GM08714 (cell line): ENCODE measurements around the gene MAPKAPK2.
"Not testable (repeated sequence)": the region's sequence is repeated elsewhere in the genome, so short reads cannot be mapped to it uniquely, and the experiment has no call there.

Experiments
- H3K4me3 ChIP-seq: fragments of 200-500 bp; sonication (Bioruptor generic); 2 replicates; pipeline ENCODE4 v1.5.1; 2014; ENCODE audit warnings: mild to moderate bottlenecking, low read length, inconsistent platforms
- ZNF274 ChIP-seq: IDR thresholded peaks from 2 replicates; pipeline ENCODE4 v1.6.1; 2012; ENCODE audit warnings: mild to moderate bottlenecking, low read depth, low read length

Gene MAPKAPK2

DNA sequence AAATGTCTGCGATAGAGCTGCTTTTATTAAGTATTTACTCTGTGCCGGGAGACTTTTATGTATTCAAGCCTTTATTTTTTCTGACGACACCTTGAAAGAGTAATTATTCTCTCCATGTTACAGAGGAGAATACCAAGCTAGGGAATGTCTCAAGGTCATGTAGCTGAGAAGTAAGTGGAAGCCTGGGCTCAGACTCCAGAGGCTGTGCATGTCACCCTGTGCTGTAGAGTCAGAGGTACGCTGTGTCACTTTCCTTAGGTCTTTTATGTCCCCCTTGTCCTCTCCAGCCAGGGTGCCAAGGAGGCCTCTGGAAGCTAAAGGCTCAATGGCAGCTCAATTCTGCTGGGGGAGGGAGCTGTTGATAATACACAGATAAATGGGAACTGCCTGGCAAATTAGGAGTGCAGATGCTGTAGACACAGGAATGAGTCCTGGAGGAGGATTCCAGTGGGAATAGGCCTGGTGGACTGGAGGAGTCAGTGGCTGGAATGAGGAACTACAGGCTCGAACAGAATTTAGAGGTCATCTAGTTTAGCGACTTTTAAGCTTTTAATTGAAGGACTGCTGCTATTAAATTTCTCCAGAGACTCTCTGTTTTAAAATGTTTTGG, 76.6 kb downstream of the MAPKAPK2 start:
- H3K4me3 ChIP-seq = no peak overlapping the region
- TF ChIP-seq ZNF274 = no peak

DNA sequence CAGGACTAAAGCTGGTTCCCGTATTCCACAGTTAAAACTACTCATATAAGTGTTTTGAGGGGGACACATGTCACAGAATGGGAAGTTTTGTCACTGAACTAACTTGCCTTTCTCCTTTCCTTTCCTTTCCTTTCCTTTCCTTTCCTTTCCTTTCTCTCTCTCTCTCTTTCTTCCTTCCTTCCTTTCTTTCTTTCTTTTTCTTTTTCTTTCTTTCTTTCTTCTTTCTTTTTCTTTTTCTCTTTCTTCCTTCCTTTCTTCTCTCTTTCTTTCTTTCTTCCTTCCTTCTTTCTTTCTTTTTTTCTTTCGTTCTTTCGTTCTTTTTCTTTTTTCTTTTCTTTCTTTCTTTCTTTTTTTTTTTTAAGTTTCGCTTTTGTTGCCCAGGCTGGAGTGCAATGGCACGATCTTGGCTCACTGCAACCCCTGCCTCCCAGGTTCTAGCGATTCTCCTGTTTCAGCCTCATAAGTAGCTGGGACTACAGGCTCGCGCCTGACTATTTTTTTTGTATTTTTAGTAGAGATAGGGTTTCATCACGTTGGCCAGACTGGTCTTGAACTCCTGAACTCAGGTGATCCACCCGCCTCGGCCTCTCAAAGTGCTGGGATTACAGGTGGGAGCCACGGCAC, 78.1 kb downstream of the MAPKAPK2 start:
- not testable (repeated sequence) for H3K4me3 ChIP-seq

DNA sequence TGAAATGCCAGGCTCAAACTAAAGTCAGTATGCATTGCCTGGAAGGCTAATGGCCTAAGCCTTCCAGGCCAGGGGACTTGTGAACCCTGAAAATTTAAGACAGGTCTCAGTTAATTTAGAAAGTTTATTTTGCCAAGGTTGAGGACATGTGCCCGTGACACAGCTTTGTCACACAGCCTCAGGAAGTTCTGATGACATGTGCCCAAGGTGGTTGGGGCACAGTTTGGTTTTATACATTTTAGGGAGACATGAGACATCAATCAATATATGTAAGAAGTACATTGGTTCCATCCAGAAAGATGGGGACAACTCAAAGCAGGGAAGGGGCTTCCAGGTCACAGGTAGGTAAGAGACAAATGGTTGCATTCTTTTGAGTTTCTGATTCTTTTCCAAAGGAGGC, 81.1 kb downstream of the MAPKAPK2 start:
- not testable (repeated sequence) for H3K4me3 ChIP-seq

DNA sequence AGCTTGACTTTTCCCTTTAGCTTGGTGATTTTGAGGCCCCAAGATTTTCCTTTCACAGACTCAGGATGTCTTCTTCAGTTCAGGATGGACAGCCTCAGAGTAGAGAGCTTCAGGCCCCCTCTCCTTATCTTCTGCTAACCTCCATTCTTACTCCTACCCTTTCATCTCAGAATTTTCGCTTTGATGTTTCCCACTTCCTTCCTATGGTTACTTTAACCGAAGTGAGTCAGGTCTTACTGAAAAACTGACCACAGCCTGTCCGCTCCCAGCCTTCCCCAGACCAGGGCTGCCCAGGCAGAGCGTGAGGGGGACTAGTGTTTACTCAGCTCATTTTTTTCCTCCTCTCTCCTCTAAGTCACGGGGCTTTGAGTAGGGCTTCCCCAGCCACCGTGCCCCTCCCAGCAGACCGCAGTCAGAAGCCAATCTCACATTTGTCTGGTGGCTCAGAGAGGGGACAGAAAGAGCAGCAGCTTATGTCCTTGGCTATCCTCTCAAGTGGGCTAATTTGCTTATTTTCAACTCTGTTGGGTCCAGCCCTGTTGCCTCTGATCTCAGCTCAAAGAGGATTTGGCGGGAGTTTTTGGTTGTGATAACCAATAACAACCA, 81.6 kb downstream of the MAPKAPK2 start:
- TF ChIP-seq ZNF274 = no peak
- H3K4me3 ChIP-seq = no peak overlapping the region; the same call in 1 of the 2 replicates

DNA sequence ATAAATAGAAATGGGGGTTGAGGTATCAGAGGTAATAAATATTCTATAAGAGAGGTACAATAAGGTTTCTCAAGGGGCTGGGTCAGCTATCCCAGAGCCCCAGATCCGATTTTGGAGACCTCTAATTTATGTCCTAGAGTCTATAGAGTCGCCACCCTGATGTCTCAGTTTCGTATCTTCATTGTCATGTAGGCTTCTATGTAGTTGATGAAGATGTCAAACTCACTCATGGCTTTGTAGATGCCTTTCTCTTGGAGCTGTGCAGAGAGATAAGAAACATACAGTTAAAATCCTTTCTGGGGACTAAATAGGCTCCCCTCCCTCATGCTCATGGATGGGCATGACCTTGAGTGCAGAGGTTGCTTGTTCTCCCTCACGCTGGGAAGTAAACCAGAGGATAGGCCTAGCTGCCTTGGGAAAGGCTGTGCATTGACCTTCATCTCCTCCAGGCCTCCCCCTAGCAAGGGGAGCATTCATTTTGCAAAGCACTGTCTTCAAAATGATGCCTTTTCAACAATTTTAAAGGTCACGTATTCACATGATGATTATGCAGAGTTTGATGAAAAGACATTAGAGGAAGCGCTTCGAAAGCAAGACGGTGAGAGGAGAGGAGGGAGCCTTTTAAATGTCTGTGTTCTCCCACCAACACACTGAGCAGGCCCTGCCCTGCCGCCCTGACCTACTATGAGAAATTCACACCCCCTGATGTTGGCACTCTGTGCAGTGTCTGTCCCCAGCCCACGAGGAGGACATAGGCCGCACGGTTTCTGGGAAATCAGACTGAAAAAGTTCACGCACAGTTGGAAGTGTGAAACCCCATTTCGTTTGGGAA, 84.0 kb downstream of the MAPKAPK2 start:
- no peak overlapping the region; the same call in 1 of the 2 replicates for H3K4me3 ChIP-seq
- TF ChIP-seq ZNF274 = no peak

DNA sequence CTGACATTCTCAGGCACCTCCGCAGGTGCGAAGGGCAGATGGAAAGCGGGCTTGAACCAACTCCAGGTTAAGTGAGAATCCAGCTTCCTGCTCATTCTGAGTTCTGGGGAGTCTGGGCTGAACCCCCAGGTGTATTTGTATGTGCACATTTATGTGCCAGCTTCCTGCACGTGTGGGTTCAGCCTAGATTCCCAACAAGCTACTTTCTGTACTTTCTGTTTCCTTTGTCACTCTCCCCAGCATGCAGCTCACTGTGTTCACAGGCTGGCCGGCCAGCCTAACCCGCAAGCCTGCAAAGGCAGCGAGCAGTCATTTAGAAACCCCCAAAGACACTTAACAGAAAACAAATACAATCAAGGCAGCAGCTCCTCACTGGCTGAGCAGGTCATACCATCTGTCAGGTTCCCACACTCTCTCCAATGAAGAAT, 84.6 kb downstream of the MAPKAPK2 start:
- H3K4me3 ChIP-seq = no peak overlapping the region; the same call in 1 of the 2 replicates
- TF ChIP-seq ZNF274 = no peak

DNA sequence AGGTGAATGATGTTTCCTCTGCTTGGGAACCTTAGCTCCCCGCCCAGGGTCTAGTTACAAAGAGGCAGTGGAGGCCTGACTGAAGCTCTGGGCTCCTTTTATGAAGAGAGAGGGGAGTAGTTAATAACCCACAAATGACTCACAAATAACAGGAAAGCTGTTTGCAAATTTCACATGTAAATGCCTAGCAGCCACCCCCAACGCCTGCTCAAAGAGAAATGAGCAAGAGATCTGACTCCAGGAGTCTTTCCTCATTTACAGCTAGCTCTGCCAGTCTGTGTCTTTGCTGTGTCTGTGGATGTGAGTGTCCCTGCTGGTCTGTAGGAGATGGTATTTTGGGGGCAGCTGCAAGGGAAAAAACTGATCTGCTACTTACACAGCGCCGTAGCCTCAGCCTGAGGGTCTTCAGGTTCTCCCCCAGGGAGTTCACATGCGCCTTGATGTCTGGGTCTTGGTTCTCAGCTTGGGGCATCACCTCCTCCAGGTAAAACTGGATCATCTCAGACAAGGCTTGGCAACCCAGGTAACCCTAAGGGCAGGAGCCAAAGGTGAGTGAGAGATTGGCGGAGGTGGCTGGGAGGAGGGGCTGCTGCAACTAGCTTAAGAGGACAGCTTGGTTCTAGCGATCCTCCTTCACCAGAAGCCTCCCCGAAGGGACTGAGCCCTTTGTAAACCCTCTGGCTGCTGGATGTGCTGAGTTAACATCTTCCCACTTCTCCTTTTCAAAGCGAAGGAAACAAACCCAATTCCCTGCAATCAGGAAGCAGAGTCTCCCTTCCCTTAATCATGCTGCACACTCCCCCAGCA, 86.0 kb downstream of the MAPKAPK2 start, which contains the start of gene IL19:
Gene IL19 (plus strand): TSS at position 243 of the 807 bp plus-strand sequence. CDS start 65,890 bp downstream, outside the sequence.
- TF ChIP-seq ZNF274 = no peak
- peak within 1 kb of the TSS; percentile 34; the same call in 1 of the 2 replicates for H3K4me3 ChIP-seq

DNA sequence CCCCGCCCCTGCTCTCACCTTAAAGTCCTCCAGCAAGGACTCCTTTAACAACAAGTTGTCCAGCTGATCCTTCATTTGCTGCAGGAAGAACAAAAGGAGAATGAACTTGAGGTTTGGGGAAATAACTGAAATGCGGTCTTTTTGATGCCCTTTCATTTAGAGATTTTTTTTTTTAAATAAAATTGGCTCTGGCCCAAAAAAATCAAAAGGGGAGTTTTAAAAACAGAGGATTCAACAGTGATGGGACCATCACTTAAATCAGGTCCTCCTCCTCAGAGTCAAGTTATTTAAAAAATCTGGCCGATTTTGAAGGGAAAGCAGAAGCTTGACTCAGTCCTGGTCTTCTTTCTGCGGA, 86.6 kb downstream of the MAPKAPK2 start:
- H3K4me3 ChIP-seq = peak overlapping the region; percentile 34; the same call in 1 of the 2 replicates
- no peak for TF ChIP-seq ZNF274

DNA sequence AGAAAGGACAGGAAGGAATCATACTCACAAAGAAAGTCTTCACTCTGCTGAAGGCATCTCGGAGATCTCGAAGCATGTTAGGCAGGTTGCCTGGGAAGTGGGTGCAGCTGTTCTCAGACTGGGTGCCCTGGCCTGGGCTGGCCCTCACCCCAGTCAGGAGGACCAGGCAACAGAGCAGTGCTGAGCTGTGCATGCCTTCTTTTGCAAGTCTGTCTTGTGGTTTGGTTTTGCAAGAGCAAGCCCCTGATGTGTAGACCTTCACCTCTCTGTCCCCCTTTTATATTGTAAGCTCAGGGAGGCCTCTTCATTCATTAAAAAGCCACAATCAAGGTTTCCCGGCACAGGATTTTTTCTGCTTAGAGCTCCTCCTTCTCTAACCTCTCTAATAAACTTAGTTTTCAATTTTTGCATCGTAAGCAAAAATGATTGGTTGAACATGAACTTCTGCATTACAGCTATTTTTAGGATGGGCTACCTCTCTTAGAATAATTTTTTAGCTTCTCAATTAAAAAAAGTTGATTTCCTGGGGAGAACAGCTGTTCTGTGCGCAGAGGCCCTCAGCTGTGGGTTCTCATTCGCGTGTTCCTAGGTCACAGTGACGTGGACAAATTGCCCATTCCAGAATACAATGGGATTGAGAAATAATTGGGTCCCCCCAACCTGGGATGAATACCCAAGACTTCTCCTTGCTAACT, 87.7 kb downstream of the MAPKAPK2 start, which contains the start of gene IL10:
Gene IL10 (minus strand): TSS at position 252 of the 695 bp plus-strand sequence. CDS start 59 bp downstream, at position 193.
- peak within 1 kb of the TSS; percentile 34; the same call in 1 of the 2 replicates for H3K4me3 ChIP-seq
- no peak for TF ChIP-seq ZNF274

DNA sequence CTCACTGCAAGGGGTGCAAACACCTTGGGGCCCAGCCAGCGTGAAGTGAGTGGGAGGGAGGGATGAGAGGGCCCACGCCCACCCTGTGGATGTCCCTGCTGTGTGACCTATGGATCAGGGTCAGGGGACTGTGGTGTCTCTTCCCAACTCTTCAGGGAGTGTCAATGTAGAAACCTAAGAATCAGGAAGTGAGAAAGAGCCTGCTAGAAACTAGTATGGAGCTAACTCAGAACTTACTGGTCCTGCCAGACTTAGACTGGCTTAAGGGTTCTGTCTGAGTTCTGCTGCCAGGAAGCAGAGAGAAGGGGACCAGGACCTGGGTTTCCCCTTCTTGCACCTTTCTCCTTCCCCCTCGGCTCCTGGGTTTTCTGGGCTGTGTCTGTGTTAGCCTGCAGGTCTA, 89.4 kb downstream of the MAPKAPK2 start:
- H3K4me3 ChIP-seq = no peak overlapping the region; the same call in 1 of the 2 replicates
- no peak for TF ChIP-seq ZNF274

DNA sequence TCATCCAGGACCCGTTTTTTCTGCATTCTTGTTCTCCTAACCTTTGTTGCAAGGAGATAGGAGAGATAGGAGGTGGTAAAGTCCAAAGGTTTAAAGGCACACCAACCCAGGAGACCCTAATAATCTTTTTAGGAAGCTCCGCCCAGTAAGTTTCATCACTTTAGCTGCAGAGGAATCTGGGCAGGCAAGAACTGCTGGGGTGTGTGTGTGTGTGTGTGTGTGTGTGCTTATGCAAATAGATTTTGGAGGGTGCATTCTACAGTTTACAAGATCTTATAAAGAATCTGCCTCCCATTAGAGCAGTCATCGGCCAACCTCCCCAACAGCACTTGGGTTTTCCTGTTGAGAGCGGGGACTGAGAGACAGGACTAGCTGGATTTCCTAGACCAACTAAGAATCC, 91.5 kb downstream of the MAPKAPK2 start:
- TF ChIP-seq ZNF274 = no peak
- H3K4me3 ChIP-seq = no peak overlapping the region

DNA sequence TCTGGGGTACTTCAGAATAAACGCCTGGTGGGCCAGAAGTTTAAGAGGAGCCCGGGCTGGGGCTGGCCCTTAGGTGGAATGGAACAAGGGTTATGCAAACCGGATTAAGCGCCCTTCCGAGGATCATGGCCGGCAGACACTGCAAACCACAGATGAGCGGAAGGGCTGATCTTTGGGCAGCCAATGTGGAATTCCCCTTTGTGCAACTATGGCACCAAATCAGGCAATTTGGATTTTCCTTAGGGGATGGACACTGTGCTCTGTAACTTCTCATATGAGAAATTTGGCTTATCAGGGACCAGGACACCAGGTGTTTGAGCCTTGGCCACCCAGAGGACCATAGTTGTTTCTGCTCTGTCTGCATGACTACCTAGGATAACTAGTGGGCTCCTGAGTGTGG, 93.3 kb downstream of the MAPKAPK2 start:
- TF ChIP-seq ZNF274 = no peak
- no peak overlapping the region for H3K4me3 ChIP-seq

DNA sequence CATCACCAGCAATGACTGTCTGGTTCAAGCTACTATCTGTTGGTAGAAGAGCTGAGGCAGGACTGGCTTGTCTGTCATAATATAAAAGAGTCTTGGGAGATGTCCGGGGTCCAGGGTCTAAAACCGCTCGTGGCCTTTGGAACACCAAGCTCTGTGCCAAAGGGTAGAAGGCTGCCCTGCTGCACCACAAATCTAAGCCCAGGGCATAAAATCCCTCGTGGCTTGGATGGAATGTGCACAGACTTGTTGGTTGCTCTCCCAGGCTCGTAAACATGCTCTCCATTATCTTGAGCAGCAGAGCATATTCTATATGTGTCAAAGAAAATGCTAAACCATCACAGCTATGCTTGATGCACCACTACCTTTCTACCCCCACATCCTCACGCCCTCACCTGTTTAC, 94.2 kb downstream of the MAPKAPK2 start:
- H3K4me3 ChIP-seq = not testable (repeated sequence)
